ENCODE data around the gene PCDH9.

The PCDH9 gene

DNA sequence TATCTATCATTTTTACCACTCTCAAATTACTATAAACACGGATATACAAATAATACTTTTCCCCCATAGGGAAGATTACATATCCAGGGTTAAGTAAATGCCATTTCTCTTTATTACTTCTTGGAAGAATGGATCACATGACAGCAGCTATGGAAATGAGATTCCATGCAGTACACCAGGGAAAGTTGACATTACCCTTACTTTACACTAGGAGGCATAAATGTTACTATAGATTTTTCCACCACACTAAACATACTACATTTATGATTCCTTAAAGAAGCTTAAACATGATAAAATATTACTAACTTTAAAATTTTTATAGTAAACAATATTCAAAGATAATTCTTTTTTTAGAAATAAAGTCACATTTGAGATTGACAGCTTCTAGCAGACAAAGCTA, 611.4 kb downstream of the PCDH9 start:
- TF ChIP-seq, protein P1, sequence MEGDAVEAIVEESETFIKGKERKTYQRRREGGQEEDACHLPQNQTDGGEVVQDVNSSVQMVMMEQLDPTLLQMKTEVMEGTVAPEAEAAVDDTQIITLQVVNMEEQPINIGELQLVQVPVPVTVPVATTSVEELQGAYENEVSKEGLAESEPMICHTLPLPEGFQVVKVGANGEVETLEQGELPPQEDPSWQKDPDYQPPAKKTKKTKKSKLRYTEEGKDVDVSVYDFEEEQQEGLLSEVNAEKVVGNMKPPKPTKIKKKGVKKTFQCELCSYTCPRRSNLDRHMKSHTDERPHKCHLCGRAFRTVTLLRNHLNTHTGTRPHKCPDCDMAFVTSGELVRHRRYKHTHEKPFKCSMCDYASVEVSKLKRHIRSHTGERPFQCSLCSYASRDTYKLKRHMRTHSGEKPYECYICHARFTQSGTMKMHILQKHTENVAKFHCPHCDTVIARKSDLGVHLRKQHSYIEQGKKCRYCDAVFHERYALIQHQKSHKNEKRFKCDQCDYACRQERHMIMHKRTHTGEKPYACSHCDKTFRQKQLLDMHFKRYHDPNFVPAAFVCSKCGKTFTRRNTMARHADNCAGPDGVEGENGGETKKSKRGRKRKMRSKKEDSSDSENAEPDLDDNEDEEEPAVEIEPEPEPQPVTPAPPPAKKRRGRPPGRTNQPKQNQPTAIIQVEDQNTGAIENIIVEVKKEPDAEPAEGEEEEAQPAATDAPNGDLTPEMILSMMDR (IDR thresholded peaks at IDR 0.05; ENCODE audit: extremely low read depth, missing control alignments): no peak
- DNase-seq (ENCODE audit: low spot score): peak; percentile 17

DNA sequence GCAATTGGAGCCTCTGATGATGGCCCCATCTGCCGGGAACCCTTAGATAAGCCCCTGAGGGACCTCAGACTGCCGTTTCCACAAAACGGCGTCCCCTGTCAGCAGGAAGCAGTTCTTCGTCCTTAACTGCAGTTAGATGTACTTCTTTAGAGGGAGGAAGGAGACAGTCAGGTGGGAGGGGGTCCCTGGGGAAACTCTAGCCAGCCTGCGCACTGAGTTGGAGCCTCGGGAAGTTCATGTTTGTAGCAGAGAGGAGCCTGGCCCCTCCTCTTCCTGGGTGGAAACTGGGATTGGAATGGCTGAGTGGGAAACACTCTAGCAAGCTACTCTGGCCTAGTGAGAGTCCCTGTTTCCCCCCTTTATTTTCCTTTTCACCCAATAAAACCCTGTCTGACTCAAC, 612.4 kb downstream of the PCDH9 start:
- DNase-seq (ENCODE audit: low spot score): no peak
- TF ChIP-seq, protein P1 (IDR thresholded peaks at IDR 0.05; ENCODE audit: extremely low read depth, missing control alignments): no peak

DNA sequence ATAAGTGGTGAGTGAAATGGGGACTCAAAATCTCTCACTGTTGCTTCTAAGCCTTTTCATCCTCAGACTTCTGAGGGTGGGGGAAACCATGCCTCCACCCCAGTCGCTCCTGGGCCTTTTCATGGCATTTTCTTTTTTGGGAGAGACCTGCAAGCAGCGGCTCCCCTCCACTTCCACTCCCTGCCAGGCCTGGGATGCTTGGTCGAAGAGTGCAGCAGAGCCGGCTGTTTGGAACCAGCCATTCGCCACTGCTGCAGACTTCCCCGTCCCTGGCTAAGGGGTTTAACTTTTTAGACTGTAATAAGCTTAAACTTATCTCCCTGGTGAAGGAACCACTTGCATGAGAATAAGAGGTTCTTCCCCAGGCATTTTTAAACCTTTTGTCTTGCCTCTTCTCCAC, 617.2 kb downstream of the PCDH9 start:
- TF ChIP-seq, protein P1 (IDR thresholded peaks at IDR 0.05; ENCODE audit: extremely low read depth, missing control alignments): no peak
- no peak for DNase-seq (ENCODE audit: low spot score)

DNA sequence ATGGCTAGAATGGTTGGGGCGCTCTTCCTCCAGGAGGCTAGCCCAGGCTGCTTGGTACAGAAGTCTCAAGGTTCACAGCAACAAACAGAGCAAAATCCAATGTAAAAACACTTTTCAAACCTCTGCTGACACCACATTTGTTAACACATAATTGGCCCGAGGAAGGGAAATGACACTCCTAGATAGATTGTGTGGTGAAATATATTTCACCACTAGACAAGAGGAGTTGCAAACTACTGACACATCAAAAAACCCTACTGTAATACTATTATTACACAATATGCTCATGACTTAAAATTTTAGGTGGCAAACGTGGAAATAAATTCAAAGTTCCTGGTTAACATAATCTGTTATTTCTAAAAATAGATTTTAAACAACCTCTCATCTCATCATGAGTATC, 643.6 kb downstream of the PCDH9 start:
- DNase-seq (ENCODE audit: low spot score): no peak
- TF ChIP-seq, protein P1 (IDR thresholded peaks at IDR 0.05; ENCODE audit: extremely low read depth, missing control alignments): no peak

DNA sequence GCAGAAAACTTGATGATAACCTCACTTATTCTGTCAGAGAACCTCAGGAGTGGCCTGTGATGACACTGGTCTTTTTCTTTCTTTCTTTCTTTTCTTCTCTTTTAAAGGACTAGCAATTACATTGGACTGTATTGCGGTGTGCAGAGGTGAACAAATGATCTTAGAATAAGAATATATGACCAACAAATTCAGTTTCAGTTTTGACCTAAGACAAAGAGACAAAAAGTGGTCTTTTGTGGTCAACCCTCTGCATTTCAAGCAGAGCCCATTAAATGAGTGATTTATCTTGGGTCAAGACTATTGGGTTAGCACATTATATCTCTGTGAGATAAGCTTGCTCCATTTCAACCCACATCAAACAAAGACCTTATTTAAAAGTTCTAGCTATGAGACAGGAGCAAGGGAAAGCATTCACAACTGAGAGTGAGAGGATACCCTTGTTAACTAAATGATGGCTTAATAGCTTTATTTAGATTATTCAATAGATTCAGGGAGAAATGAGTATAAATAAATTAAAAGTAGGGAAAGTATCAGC, 644.4 kb downstream of the PCDH9 start:
- TF ChIP-seq, protein P1 (IDR thresholded peaks at IDR 0.05; ENCODE audit: extremely low read depth, missing control alignments): no peak
- no peak for DNase-seq (ENCODE audit: low spot score)

DNA sequence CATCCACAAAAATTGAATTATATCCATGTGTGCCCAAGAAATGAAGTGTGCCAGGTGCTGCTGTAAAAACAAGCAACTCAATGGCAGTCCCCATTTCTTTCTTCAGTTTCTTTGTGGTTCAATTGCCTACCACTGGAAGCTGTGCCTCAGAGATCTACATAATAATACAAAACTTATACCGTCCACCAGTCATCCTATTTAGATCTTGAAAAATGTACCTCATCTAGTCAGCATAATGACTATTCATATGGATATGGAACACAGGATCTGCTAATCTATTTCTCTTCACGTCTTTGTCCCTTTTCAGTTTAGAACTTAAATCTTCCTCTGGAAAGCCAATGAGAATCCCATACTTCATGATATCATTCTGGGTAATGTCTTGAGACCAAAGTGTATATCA, 648.5 kb downstream of the PCDH9 start:
- DNase-seq (ENCODE audit: low spot score): no peak
- TF ChIP-seq, protein P1 (IDR thresholded peaks at IDR 0.05; ENCODE audit: extremely low read depth, missing control alignments): no peak

DNA sequence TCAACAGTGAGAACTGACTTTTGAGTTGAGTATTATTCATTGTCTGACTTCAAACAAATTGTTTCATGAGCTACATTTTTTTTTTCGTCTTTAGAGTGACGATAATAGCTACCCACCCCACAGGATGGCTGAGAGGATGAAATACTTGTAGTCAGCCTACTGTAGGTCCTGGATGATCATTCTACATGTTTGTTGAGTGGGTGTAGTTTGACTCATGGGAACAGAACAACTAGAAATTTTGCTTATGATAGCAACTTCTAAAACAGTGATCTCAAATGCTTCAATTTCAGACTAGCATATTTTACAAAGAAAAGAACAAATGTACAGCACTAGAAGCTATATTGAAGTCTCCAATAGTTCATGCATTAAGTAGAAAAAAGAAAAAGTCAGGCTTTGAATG, 651.8 kb downstream of the PCDH9 start:
- DNase-seq (ENCODE audit: low spot score): no peak
- TF ChIP-seq, protein P1 (IDR thresholded peaks at IDR 0.05; ENCODE audit: extremely low read depth, missing control alignments): no peak

Measured in GM20000 (cell line).